Stomach (tissue), 4 donors: ENCODE data around the gene IRF2BP2.

ENCODE experiments used
- CTCF ChIP-seq, 7 experiments: fragments of 450-650 bp in 4 of 7; fragments of 200-600 bp in 3 of 7; sonication (generic) in 3 of 7; IDR thresholded peaks; one replicate each; pipeline ENCODE4 v1.5.1; 2016 to 2019; ENCODE audit warnings: antibody characterized with exemption in 7 of 7, control low read depth in 2 of 7, mild to moderate bottlenecking in 1 of 7
- EP300 ChIP-seq: sonication (generic); formaldehyde crosslinking; IDR thresholded peaks from one replicate; pipeline ENCODE4 v1.6.1; 2017; ENCODE audit warnings: antibody characterized with exemption
- POLR2AphosphoS5 ChIP-seq, 3 donors: sonication (generic); formaldehyde crosslinking; IDR thresholded peaks; one replicate each; pipeline ENCODE4 v1.6.1; 2016; ENCODE audit warnings: antibody characterized with exemption in 3 of 3

- TF ChIP-seq CTCF (IDR thresholded peaks at IDR 0.05) = no peak
- TF ChIP-seq EP300 = no peak
- TF ChIP-seq POLR2AphosphoS5 (IDR thresholded peaks at IDR 0.05) = no peak
These were observed 44.8 kb downstream of the IRF2BP2 start for GRCh38 chr1:234565132-234565531.
